AG08396 (cell line): ENCODE results near the gene CCDC172.

ENCODE experiments used
- DNase-seq: peaks from one replicate; pipeline ENCODE4 v3.0.0; 2012; ENCODE audit warnings: low spot score, mixed read lengths

CCDC172 gene, protein sequence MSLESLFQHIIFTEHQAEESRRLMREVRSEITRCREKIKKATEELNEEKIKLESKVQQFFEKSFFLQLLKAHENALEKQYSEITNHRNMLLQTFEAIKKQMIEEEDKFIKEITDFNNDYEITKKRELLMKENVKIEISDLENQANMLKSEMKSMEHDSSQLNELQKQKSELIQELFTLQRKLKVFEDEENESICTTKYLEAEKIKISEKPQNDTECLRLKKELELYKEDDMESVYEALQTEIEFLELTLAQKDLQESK

DNA sequence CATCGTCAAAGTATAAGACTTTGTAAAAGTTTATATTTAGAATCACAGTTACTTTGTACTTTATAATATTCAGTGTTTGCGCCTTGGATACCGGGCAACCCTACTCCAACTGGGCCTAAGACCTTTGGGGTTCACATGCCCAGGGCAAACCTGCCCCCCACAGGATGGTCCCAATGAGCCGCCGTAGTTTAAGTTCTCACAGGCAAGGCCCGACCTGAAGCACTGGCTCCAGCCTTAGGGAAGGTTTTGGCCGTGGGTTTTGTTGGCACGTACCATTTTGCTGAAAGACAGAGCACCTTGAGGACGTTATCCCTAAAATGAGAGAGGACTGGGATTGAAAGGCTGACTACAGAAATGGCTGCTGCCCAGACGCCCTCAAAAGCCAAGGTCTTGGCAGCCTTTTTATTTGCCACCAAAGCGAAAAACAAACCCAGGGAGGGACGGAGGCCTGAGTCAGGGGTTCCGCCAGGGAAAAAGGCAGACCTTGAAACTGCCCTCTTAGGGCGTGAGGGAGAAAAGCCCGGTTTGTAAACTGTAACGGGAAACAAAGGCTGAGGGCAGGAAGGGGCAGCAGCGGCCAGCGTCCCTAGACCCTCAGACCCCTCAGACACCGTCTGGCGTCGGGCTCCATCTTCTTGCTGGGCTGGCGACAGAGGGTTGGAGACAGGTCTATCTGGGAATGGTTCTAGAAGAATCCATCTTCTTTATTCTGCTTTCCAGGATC, at the start of gene CCDC172:
Gene CCDC172, plus strand, starts transcription at position 222 of the 724 bp plus-strand sequence. CDS start 564 bp downstream, outside the sequence.
- no peak for DNase-seq

DNA sequence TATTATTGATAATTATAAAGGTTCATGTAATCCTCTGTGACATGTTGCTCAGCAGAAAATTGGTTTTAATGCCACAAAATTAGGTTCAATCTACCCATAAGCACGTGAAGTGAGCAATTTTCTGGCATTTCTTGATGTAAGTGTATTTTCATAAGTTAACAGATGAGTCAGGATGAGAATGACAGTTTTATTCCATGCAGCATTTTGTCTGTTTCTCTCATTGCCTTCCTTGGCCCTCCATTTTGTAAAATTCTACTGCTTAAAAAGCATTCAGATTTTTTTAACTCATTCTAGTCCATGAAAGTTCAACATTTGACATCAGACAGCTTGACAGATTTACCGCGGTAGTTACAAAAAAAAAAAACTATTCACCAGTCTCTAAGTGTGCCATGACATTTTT, 47.3 kb upstream of the CCDC172 start:
- DNase-seq, result no peak

DNA sequence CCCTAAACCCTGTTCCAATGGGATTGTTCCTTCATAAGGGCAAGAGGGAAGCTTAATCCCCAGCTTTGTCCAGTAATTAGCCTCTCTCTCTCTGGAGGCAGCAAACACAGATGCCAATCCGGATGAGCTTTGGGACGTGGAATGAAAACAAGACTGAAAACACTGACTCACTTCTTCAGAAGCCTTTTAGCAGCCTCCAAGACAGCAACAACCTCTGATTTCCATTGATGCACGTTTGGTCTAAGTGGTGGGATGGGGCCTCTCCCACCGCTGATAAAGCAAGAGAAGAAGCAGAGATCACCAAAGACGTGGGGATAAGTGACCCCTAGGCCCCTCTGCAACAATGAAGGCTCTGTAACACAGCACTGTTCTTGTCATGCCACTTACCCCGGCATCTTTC, 45.4 kb upstream of the CCDC172 start:
- peak; percentile 41 for DNase-seq

- no peak for DNase-seq
These were observed 42.5 kb upstream of the CCDC172 start for GRCh38 chr10:116281775-116282174.

DNA sequence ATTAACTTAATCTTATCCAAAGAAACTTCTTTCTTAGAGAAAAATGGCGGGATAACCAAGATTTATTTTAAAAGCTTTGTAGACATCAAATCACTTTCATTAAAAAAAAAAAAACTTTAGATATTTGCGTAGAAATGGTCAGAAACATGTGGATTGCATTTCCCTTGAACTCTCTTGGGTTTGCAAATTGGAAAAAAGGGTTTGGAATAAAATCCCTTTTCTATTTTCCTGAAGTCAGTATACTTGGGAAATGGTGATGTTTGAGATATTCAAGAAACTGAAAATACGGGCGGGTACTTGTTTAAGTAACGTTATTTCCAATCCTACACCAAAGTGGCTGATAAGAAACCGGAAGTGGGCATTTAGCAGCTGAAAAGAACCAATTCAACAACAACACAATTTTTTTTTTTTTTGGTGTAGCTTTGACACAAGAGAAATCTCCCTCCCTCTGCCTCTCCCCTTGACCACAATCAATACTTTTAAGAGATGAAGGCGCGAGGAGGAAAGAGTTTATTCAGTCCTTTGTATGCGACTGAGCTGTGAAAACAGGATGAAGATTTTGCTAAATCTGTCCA, 37.5 kb upstream of the CCDC172 start:
- no peak for DNase-seq

GRCh38 chr10:116287906-116288501, 36.2 kb upstream of the CCDC172 start:
- DNase-seq, result peak; percentile 23

DNA sequence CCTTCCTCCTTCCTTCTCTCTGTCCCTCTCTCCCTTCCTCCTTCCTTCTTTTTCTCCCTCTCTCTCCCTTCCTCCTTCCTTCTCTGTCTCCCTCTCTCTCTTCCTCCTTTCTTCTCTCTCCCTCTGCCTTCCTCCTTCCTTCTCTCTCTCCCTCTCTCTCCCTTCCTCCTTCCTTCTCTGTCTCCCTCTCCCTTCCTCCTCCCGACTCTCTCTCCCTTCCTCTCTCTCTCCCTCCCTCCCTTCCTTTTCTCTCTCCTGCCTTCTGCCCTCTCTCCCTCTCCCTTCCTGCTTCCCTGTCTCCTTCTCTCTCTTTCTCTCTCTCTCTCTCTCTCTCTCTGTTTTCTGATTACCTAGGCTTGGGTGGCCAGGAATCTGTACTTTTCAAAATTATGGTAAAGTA, 34.6 kb upstream of the CCDC172 start:
- DNase-seq, result no peak

DNA sequence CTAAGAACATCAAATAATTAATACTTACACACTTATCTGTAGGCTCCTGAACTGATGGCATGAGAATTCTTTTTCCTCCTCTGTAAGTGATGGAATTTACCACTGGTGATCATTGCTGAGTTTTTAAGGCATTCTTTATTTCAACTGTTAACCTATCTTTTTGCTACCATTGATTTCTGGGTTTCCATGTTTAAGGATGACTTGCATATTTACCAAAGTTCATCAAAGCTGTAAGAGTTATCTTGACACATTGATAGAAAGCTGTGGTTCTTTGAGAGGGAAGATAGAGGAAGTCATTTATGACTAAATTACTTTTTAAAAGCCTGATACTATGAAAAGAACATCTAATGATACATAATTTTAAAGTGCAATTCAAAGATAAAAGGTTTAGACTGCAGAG, 31.8 kb upstream of the CCDC172 start:
- DNase-seq, result no peak

GRCh38 chr10:116296291-116296721, 27.9 kb upstream of the CCDC172 start:
- no peak for DNase-seq

GRCh38 chr10:116298586-116298985, 25.7 kb upstream of the CCDC172 start:
- no peak for DNase-seq

DNA sequence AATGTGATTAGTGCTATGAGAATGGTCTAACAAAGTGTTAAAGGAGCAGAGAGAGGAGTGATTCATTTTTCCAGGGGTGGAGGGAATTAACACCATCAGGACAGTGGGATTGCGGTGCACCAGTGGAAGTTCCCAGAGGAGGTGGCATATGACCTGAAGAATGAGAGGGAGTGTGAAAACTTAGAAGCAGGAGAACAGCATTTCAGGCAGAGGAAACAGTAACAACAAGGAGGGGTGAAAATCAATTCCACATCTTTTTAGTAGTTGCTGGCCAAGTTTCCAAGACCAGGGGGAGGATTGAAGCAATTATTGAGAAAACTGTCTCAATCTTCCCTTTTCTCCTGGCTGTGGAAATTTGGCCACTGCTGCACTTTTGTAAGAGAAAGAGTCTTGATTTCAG, 23.7 kb upstream of the CCDC172 start:
- DNase-seq, result no peak

- no peak for DNase-seq
These were observed 19.3 kb upstream of the CCDC172 start for GRCh38 chr10:116304923-116305322.

DNA sequence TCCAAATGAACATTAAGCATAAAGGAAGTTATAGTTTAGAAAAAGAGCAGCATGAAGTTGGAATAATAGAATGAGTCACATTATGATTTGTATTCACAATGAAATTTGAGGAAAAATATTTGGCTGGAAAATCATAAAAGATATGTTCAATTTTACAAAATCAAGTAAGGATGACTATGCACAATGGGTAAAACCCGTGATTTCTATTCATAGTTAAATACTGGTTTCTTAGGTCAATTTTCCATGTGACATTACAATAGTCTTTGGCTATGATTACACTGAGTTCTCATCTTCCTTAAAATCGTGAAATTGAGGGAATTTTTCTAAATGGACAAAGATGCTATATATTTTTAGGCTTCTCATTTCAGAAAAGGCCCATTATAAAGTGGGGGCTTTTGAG, 17.4 kb upstream of the CCDC172 start:
- DNase-seq, result no peak

DNA sequence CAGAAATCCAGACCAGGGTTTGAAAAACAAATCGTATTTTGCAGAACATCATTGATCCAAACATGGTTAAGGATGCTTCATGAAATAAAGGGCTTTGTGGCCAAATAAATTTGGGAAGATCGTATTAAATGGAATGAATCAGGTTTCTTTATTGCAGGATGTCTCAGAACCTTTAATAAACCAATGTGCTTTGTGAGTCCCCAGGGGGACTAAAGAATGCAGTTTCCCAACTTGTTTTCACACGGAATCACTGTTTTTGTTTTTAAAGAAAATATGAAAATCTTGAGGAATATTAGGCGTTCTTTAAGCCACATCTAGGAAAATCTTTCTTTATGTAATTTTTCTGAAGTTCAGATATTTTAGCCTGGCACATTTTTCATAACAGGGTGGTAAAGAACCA, 16.8 kb upstream of the CCDC172 start:
- DNase-seq, result no peak

DNA sequence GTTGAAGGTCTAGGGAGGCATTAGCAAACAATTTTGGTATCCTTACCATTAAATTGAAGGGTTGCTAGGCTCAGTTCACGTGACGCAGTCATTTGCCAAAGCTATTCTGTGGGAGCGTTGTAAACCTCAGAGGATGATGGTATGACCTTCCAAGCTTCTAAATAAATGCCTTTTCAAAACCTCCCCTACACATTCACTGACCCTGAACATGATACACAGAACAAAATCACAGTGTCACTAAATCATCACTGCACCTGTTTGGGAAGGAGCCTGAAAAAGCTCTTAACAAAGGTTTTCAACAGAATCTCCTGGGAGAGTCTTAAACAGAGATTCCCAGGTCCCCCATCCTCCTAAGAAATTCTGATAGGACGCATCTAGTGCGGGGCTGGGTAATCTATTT, 13.2 kb upstream of the CCDC172 start:
- no peak for DNase-seq

GRCh38 chr10:116311706-116312490, 12.3 kb upstream of the CCDC172 start:
- no peak for DNase-seq

- DNase-seq, result no peak
These were observed 11.7 kb upstream of the CCDC172 start for GRCh38 chr10:116312548-116312947.

- DNase-seq, result no peak
These were observed 7.7 kb upstream of the CCDC172 start for GRCh38 chr10:116316503-116316902.

- DNase-seq, result no peak
These were observed 845 bp downstream of the CCDC172 start for GRCh38 chr10:116324951-116325635.

DNA sequence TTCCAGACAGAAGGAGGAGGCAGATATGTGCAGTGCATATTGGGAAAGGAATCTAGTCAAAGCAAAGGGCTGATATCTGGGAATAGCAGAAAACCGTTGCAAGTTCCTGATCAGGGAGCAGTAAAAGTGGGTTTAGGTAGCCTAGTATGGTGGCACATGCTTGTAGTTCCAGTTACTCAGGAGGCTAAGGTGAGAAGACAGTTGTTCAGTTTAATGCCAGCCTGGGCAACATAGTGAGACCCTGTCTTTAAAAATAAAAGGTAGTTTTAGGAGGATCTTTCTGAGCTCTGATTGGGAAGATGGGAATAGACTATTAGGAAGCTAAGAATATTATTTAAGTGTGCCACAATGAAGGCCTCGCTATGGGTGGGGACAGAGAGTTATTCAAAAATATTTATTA, 1.7 kb downstream of the CCDC172 start:
- DNase-seq, result no peak

DNA sequence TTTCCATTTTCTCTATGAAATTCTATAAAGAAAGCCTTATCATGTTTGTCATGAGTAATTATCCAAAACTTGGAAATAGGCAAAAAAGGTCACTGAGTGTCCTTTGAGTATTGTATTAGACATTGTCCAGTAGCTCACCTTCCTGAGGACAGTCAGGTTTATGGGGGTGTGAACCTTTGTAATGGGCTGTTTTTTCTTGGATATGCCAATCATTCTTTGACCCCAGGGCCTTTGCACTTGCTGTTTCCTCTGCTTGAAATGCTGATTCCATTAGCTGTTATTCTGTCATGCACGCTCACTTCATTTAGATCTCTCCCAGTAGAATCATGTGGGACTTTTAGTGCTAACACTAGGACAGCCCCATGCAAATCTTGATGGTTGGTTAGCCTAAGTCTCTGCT, 4.9 kb downstream of the CCDC172 start:
- no peak for DNase-seq

GRCh38 chr10:116331815-116332214, 7.6 kb downstream of the CCDC172 start:
- DNase-seq, result no peak
